Common myeloid progenitor, CD34-positive (primary cell): ENCODE measurements around the gene EPB41.
"Not testable (repeated sequence)": the region's sequence is repeated elsewhere in the genome, so short reads cannot be mapped to it uniquely, and the experiment has no call there.

ENCODE experiments used
- CTCF ChIA-PET: fragments of 350-600 bp; sonication (Branson Sonifier 250); formaldehyde crosslinking; loops from one replicate; lab custom pipeline; 2021; ENCODE audit warnings: antibody characterized with exemption; lab: Charles Lee
- POLR2A ChIA-PET: fragments of 350-600 bp; sonication (Branson Sonifier 250); formaldehyde crosslinking; loops from one replicate; lab custom pipeline; 2021; ENCODE audit warnings: antibody characterized with exemption; lab: Charles Lee
- DNase-seq, 3 donors: peaks; one replicate each; pipeline versions ENCODE4 v3.0.0 to v3.0.0-alpha.2; 2013
- H3K27ac ChIP-seq, 2 experiments: 1 replicate in 1 of 2; 2 replicates in 1 of 2; pipeline ENCODE4 v1.7.0; 2013; ENCODE audit warnings: inconsistent platforms in 2 of 2, low read length in 2 of 2, mild to moderate bottlenecking in 2 of 2, low read depth in 1 of 2, moderate library complexity in 1 of 2; ENCODE audit not compliant: severe bottlenecking in 2 of 2, insufficient read depth in 1 of 2, poor library complexity in 1 of 2
- H3K27me3 ChIP-seq, 5 experiments: replicated peaks in 2 of 5; 1 replicate in 3 of 5; 2 replicates in 2 of 5; pipeline versions ENCODE4 v1.6.1 to v1.7.0; 2013; ENCODE audit warnings: low read length in 4 of 5, mild to moderate bottlenecking in 2 of 5, moderate library complexity in 2 of 5, inconsistent platforms in 1 of 5; ENCODE audit not compliant: insufficient read depth in 5 of 5, control insufficient read depth in 4 of 5
- H3K36me3 ChIP-seq, 4 experiments: 1 replicate in 2 of 4; 2 replicates in 2 of 4; pipeline versions ENCODE4 v1.6.1 to v1.7.0; 2013; ENCODE audit warnings: low read length in 3 of 4, control low read depth in 1 of 4, mild to moderate bottlenecking in 1 of 4; ENCODE audit not compliant: control insufficient read depth in 4 of 4, insufficient read depth in 4 of 4
- H3K4me1 ChIP-seq, 4 experiments: 1 replicate in 3 of 4; 2 replicates in 1 of 4; pipeline versions ENCODE4 v1.6.1 to v1.7.1; 2013; ENCODE audit warnings: low read length in 3 of 4, mild to moderate bottlenecking in 3 of 4, control low read depth in 1 of 4, inconsistent platforms in 1 of 4, moderate library complexity in 1 of 4; ENCODE audit not compliant: control insufficient read depth in 4 of 4, insufficient read depth in 4 of 4; ENCODE audit errors: control extremely low read depth in 1 of 4
- H3K4me3 ChIP-seq, 7 experiments: 1 replicate in 4 of 7; 2 replicates in 3 of 7; pipeline versions ENCODE4 v1.5.1 to v1.7.0; 2013; ENCODE audit warnings: mild to moderate bottlenecking in 7 of 7, low read length in 6 of 7, moderate library complexity in 6 of 7, inconsistent platforms in 2 of 7, low read depth in 2 of 7, control low read depth in 1 of 7; ENCODE audit not compliant: insufficient read depth in 4 of 7, control insufficient read depth in 1 of 7; ENCODE audit errors: extremely low read depth in 1 of 7
- H3K9me3 ChIP-seq, 5 experiments: 1 replicate in 4 of 5; 2 replicates in 1 of 5; pipeline versions ENCODE4 v1.6.1 to v1.7.1; 2013; ENCODE audit warnings: low read length in 4 of 5, mild to moderate bottlenecking in 2 of 5, inconsistent platforms in 1 of 5, low read depth in 1 of 5, moderate library complexity in 1 of 5; ENCODE audit not compliant: control insufficient read depth in 4 of 5, insufficient read depth in 2 of 5; ENCODE audit errors: control extremely low read depth in 1 of 5
- WGBS: methylation state at CpG from one replicate; pipeline ENCODE4 v1.1.5; 2013; ENCODE audit not compliant: insufficient coverage; 5-methylcytosine and 5-hydroxymethylcytosine counted together

The EPB41 gene

DNA sequence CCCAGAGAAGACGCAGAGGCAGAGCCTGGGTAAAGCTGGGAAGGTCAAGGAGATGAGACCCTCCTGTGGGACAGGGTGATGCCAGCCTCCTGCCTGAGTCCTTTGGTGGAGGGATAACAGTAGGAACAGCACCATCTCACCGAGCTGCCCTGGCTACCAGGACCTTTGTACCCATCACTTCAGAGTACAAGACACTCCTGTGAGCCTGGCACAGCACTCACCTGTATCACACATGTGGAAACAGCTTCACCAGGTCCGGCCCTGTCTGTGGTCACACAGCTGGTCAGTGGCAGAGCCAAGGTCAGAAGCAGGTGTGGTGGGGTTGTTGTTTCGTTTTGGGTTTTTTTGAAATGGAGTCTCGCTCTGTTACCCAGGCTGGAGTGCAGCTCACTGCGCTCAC lies 214.4 kb downstream of the EPB41 start:
- DNase-seq = no peak
- Histone ChIP-seq H3K4me1 (peaks cover 0 to 12% (median 10%) of the 10 kb centered on the region in 4 experiments), H3K9me3 (no peaks in the 10 kb centered on the region), H3K27ac (no peak overlapping the region), H3K27me3 (peaks cover 0 to 41% (median 5%) of the 10 kb centered on the region in 5 experiments), H3K4me3 (no peak overlapping the region), H3K36me3 (no peaks in the 10 kb centered on the region)
- 97% methylated on average over 6 of the region's 6 CpGs for WGBS
- ChIA-PET POLR2A (no interaction called here), CTCF (interaction anchor here (0.7 to 1.7 kb wide), 2 partner anchors 7 to 74 kb away, joined by 3 to 4 read pairs; no protein-coding TSS in a partner anchor)

DNA sequence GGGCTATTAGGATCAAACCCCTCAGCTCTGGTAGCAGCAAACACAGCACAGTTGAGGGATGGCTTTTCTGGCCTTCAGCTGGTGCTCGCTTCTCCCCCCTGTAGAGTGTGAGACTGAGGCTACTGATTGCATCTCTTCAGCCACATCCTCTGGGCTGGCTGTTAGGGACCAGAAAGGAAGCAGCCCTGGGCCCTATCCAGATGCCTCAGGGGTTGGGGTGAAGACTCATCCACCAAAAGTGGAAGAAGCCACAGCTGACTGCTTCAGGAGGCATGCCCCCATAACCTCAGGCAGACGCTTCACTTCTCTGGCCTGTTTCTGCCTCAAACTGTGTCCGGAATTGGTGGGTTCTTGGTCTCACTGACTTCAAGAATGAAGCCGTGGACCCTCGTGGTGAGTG lies 215.5 kb downstream of the EPB41 start:
- 83% methylated on average over 4 of the region's 5 CpGs for WGBS
- CTCF ChIA-PET = interaction anchor here (1.7 kb wide), 1 partner anchor 9 kb away, joined by 4 read pairs; no protein-coding TSS in a partner anchor
- POLR2A ChIA-PET = no interaction called here

DNA sequence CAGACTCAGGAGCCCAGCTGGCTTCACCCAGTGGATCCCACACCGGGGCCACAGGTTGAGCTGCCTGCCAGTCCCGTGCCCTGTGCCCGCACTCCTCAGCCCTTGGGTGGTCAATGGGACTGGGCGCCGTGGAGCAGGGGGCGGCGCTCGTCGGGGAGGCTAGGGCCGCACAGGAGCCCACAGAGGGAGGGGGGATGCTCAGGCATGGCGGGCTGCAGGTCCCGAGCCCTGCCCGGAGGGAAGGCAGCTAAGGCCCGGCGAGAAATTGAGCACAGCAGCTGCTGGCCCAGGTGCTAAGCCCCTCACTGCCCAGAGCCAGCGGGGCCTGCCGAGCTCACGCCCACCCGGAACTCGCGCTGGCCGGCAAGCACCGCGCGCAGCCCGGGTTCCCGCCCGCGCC lies 216.7 kb downstream of the EPB41 start:
- H3K4me1 ChIP-seq, DNase-seq, H3K36me3 ChIP-seq, H3K9me3 ChIP-seq, H3K27ac ChIP-seq, POLR2A ChIA-PET, H3K4me3 ChIP-seq: not testable (repeated sequence)
- 98% methylated on average over 15 of the region's 29 CpGs for WGBS
- CTCF ChIA-PET = interaction anchor here (1.0 to 1.5 kb wide), 2 partner anchors 10 to 24 kb away, joined by 3 to 10 read pairs; no protein-coding TSS in a partner anchor
- H3K27me3 ChIP-seq = peaks cover 0 to 36% (median 6%) of the 10 kb centered on the region in 5 experiments

More for the DNA sequence above, 215.5 kb downstream of the EPB41 start:
- peak in 2 of 3 donors; percentile 33 to 55 for DNase-seq
- Histone ChIP-seq H3K4me3 (no peak overlapping the region), H3K36me3 (no peaks in the 10 kb centered on the region), H3K9me3 (no peaks in the 10 kb centered on the region), H3K4me1 (peaks cover 0 to 11% (median 5%) of the 10 kb centered on the region in 4 experiments), H3K27me3 (peaks cover 0 to 41% (median 7%) of the 10 kb centered on the region in 5 experiments), H3K27ac (no peak overlapping the region)

DNA sequence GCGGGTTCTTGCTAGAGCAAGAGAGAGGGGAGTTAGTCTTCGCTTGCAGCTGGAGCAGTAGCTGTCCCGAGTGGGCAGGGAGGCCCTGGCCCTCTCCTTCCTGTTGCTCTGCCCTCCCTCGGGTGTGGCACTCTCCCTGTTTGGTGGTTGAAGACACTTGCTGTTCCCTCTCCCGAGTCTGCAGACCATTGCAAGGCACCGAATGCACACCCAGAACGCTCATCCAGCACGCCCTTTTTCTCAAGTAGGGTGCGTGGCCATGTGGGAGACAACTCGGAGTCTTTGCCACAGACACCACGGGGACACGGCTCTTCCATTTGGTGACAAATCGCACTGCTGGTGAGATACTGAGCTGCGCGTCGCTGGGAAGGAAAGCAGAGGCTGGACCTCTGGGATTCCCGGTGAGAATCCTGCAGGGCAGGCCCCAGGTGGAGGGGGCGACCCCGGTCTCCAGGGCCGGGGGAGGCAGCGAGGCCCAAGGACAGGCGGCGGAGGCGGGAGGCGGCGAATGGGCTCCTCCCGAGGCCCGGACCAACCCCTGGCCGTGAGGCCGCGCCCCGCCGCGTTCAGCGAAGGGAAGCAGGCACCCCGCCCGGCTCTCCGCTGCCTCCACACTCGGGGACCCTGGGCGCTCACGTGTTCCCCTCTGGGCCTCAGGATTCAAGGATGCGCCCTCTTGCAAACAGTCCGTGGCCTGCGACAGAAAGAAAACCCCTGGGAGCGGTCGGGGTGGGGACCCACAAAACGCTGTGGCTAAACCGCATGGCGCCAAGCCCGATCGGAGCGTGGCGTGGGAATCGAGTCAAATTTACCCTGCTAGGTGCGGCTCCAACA lies 219.7 kb downstream of the EPB41 start:
- 71% methylated on average over 54 of the region's 55 CpGs for WGBS
- Histone ChIP-seq H3K9me3 (no peaks in the 10 kb centered on the region), H3K36me3 (no peaks in the 10 kb centered on the region), H3K4me3 (peak overlapping the region in 3 of 7 experiments; percentile 36 to 46 (median 39)), H3K27me3 (peaks cover 0 to 22% (median 6%) of the 10 kb centered on the region in 5 experiments), H3K4me1 (peaks cover 0 to 9% (median 4%) of the 10 kb centered on the region in 4 experiments), H3K27ac (no peak overlapping the region)
- CTCF ChIA-PET = interaction anchor here (0.6 to 2.7 kb wide), 2 partner anchors 13 to 21 kb away, joined by 3 to 8 read pairs; no protein-coding TSS in a partner anchor
- DNase-seq = peak in 1 of 3 donors; percentile 5
- POLR2A ChIA-PET = no interaction called here

DNA sequence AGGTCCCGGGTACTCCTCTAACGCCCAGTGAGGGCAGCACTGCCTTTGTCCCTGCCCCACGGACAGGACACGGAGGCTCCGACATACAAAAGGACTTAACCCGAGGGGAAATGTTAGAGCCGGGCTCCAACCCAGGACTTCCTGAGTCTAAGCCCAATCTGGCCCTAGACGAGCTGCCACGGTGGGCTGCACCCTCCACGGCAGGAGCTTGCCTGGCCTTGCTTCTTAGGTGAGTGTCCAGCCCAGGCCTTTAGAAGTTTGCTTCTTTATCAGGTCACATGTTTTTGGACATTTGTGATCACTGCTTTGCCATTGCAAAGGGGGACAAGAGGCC lies 220.3 kb downstream of the EPB41 start:
- 69% methylated on average over 10 of the region's 10 CpGs for WGBS
- DNase-seq = no peak
- H3K4me3 ChIP-seq = peak overlapping the region in 3 of 7 experiments; percentile 36 to 46 (median 39)
- no peaks in the 10 kb centered on the region for H3K36me3 ChIP-seq
- H3K4me1 ChIP-seq = peaks cover 0 to 9% (median 4%) of the 10 kb centered on the region in 4 experiments
- no peaks in the 10 kb centered on the region for H3K9me3 ChIP-seq
- CTCF ChIA-PET = interaction anchor here (0.6 to 2.7 kb wide), 2 partner anchors 13 to 21 kb away, joined by 3 to 8 read pairs; no protein-coding TSS in a partner anchor
- POLR2A ChIA-PET = no interaction called here
- no peak overlapping the region for H3K27ac ChIP-seq
- peaks cover 0 to 22% (median 6%) of the 10 kb centered on the region in 5 experiments for H3K27me3 ChIP-seq

DNA sequence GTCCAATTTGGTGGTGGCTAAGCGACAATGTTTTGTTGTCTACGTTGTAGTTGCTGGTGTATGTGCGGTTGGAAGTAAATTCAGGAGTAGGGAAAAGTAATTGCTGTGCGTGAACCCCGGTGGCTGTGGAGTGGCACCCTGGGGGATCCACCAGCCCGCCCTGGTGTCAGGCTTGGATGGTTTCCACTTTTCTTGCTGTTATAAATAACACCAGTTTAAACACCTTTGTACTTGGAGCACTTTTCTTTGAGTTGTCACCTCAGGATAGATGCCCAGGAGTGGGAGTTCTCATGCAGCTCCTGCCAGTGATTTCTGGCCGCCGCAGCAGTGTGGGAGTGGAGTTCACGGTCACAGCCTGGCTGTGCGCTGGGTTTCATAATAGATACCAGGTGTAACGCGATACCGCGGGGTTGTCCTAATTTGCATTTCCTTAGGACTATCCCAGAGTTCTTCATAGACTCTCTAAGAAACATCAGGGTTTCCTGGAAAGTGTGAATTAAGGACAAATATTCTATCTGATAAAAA lies 222.1 kb downstream of the EPB41 start:
- Histone ChIP-seq H3K36me3 (no peaks in the 10 kb centered on the region), H3K4me3 (no peak overlapping the region), H3K9me3 (no peaks in the 10 kb centered on the region), H3K4me1 (peaks cover 0 to 9% (median 4%) of the 10 kb centered on the region in 4 experiments), H3K27ac (no peak overlapping the region), H3K27me3 (peaks cover 0 to 22% (median 6%) of the 10 kb centered on the region in 5 experiments)
- CTCF ChIA-PET = no interaction called here
- POLR2A ChIA-PET = no interaction called here
- DNase-seq = no peak
- 80% methylated on average over 12 of the region's 14 CpGs for WGBS
